Measurements from ENCODE around the gene ZBTB22.

DNA sequence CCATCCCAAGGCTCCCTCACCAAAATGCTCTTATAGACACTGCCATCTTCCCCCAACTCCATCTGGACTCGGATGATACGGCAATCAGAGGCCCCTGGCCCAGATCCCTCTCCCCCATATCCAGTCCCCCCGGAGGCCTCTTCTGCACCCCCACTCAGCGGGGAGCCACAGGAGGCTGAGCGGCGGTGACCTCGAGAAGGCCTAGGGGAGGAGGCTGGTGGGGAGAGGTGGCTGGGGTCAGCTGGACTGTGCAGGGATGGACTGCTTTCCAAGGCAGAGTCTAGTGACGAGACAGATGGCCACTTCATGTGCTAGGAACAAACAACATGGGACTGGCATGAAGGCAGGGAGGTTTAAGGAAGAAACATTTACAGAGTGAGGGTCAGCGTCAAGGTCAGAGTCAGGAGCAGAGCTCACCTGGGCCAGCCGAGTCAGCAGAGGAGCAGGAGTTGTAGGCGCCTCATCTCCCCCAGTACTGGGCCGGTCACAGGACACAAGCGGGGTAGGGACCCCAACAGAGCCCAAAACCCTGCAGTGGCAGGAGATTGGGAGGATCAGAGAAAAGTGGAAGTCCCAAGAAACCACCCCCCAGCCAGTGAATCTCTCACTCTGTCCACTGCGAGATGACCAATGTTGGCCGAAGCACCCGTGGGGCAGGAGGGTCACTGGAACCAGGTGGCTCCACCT lies 24.4 kb downstream of the ZBTB22 start:
- TF ChIP-seq, protein P1, sequence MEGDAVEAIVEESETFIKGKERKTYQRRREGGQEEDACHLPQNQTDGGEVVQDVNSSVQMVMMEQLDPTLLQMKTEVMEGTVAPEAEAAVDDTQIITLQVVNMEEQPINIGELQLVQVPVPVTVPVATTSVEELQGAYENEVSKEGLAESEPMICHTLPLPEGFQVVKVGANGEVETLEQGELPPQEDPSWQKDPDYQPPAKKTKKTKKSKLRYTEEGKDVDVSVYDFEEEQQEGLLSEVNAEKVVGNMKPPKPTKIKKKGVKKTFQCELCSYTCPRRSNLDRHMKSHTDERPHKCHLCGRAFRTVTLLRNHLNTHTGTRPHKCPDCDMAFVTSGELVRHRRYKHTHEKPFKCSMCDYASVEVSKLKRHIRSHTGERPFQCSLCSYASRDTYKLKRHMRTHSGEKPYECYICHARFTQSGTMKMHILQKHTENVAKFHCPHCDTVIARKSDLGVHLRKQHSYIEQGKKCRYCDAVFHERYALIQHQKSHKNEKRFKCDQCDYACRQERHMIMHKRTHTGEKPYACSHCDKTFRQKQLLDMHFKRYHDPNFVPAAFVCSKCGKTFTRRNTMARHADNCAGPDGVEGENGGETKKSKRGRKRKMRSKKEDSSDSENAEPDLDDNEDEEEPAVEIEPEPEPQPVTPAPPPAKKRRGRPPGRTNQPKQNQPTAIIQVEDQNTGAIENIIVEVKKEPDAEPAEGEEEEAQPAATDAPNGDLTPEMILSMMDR (IDR thresholded peaks at IDR 0.05): no peak
- TF ChIP-seq POLR2A (IDR thresholded peaks at IDR 0.05): no peak
